HG02798 (cell line): ENCODE data around the gene AGTPBP1.
A peak's percentile ranks its signal among the peaks of the same experiment; 100 is the strongest.
"Not testable (repeated sequence)": the region's sequence is repeated elsewhere in the genome, so short reads cannot be mapped to it uniquely, and the experiment has no call there.

Experiments used
- ATAC-seq: cut with Tn5 transposase; IDR thresholded peaks from one replicate; pipeline ENCODE4 v1.9.1; 2021; ENCODE audit warnings: mild to moderate bottlenecking; ENCODE audit not compliant: unreplicated experiment, poor library complexity

The AGTPBP1 gene

DNA sequence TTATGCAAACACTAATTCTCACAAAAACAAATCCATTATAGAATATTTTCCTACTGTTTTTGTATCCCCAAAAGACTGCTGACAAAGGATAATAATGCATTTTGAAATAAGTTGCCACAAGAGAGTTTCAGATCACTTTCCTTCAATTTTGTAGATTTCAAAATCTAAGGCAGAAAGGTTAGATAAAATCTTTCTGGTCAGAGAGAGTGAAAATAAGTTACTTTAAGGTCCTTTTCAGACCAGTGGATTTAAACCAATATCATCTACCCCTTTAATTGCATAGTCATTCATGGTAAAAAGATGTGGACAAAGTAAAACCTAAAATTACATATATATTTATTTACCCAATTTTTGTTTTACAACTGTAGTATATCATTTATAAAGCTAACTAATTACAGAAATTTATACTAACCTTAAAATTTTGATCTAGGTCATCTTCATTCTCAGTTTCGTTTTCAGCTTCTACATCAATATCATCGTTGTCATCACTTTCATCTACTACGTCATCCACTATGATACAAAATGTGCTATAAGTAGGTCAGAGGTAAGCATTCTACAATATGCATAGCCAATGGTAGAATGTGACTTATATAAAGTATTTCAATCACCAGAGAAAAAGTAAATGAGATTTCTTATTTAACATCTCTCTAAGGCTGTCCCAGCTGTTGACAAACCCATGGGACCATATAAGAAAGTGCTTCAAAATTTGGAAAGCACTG, 95.7 kb downstream of the AGTPBP1 start:
- ATAC-seq = no peak

DNA sequence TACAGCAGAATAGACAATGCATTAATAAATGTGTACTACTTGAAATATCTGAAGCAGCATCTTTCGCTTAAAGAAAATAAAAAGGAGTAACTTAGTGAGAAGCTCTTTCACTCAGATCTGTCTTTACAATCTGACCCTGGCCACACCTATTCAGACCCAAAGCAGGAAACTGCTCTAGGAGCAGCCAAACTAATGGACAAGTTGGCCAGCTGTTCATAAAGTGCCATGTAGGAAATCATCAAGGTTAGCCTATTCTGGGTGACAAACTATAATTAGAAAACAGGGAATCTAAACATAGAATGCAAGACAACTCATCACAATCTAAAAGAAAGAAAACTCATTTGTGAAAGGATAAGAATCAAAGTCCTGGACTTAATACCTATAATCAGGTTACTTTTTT, 101.3 kb downstream of the AGTPBP1 start:
- ATAC-seq = no peak

GRCh38 chr9:85639675-85640186, 102.0 kb downstream of the AGTPBP1 start:
- ATAC-seq = no peak

DNA sequence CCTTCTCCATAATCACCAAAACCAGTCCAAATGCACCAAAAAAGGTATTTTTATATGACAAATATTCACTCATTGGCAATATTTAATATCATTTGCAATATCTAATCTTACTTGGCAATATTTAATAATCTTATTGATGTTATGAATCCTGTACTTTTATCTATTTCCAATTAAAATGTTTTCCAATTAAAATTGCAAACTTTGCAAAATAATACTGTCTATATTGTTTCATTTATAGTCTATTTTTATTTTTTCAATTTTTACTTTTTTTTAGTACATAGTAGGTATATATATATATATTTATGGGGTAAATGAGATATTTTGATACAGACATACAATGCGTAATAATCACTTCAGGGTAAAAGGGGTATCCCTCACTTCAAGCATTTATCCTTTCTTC, 109.9 kb downstream of the AGTPBP1 start:
- ATAC-seq = no peak

GRCh38 chr9:85630676-85631075, 111.1 kb downstream of the AGTPBP1 start:
- ATAC-seq = no peak

- ATAC-seq = no peak
Observed at GRCh38 chr9:85617141-85617670, 124.5 kb downstream of the AGTPBP1 start.

DNA sequence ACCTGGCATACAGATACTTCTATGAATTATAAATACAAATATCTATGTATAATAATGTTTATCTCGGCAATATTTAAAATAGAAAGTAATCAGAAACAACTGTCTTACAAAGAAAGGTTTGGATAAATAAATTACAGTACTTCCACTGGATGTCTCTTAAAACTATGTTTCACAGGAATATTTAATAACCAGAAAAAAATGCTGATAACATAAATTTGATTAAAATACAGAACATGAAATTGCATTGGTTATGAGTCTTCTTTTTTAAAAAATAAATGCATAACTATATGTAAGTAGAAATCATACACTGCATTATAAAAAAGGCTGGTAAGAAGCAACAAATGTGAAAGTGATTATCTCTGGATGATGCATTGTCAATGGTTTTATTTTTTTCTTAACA, 126.0 kb downstream of the AGTPBP1 start:
- ATAC-seq = no peak

DNA sequence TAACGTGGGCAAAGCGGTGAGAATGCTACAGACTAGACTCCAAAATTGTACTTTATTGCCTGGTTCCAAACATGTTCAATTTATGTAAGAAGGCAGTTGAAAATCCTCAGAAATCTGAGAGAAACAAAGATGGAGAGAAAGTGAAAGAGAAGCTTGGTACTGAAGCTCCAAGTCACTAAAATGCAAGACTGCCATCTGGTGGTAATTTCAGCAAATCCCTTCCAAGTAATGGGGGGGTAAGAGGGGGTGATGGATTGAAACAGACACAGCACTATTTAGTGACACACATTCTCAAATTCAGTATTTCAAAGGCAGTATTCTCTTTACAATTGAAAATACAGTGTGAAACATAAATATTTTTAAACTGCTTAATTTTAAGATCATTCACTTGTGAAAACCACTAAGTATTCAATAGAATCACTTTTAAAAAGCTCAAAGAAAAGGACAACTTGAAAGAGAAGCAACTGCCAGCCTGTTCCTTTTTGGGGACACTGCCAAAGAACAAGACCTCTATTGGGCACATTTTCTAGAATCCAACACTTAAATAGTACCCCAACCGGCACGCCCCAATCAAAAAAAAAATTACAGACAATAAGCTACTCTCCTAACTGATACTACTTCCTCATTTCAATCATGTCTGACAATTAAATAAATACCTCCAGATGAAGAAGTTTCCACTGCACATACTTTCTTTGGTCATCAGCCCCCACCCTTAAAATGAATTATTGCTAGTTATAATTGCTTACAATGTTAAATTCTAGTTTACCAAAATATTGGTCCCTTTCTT, 131.5 kb downstream of the AGTPBP1 start:
- ATAC-seq = peak; percentile 98

- ATAC-seq = no peak
Observed at GRCh38 chr9:85605905-85606304, 135.8 kb downstream of the AGTPBP1 start.

GRCh38 chr9:85603936-85604335, 137.8 kb downstream of the AGTPBP1 start:
- ATAC-seq = no peak

DNA sequence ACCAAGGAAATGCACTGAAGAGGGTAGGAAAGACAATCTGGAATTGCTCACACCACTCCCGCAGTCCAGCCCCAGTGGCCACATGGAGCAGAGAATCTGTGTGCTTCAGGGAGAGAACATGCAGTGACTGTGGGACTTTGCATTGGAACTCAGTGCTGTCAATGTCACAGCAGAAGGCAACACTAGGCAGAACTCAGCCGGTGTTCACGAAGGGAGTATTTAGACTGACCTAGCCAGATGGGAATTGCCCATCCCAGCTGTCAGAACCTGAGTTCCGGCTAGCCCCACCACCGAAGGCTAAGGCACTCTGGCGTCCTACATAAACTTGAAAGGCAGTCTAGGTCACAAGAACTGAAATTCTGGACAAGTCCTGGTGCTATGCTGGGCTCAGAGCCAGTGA, 139.0 kb downstream of the AGTPBP1 start:
- no peak for ATAC-seq

DNA sequence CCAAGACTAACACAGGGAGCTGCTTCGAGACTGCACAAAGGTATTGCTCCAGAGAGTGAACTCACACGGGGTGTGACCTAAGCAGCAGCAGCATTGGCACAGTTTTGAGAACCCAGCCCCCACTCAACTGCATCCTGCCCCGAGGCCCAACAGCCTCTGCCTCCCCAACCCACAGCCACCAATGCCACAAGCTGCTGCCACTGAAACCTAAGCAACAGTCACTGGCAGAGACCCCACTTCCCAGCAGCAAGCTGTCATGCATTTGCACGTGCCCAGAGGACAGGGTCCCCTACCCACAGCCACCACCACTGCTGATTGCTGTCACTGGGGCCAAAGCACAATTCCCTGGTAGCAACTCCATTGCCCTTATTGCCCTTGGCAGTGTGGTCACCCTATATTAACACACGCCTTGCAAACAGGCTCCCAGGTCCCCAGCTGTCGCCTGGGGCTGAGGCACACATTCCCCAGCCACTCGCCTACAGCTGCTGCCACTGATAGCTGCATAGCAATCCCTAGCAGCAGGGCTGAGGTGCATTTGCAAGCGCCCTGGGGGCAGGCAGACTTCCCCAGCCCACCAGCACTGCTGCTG, 141.0 kb downstream of the AGTPBP1 start:
- ATAC-seq = no peak

GRCh38 chr9:85599540-85600105, 142.1 kb downstream of the AGTPBP1 start:
- no peak for ATAC-seq

DNA sequence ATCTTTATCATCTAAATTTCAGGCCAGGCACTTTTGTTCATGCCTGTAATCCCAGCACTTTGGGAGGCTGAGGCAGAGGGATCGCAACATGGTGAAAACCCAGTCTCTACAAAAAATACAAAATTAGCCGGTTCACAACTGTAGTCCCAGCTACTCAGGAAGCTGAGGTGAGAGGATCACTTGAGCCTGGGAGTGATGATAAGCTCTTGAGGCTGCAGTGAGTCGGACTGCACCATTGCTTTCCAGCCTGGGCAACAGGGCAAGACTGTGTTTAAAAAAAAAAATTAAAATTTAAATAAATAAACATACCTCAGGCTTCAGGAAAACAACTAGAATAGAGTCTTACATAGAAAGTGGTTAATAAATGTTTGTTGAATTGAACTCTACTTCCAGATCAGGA, 147.4 kb downstream of the AGTPBP1 start:
- ATAC-seq = no peak

DNA sequence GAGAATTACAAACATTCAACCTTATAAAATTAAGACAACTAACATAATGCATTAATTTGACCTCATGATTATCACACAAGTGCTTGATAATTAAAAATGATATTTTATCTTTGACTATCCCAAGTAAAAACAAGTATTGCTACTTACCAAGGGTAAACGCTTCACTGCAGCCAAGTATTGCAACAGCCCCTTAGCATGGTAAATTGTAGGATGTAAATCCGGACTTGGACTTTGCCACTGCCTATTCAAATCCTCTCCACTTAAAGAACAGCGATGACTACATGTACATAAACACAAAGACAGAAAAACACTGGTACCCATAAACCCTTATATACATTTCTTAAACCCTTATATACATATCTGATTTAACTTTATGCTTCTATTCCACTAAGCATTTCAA, 155.1 kb downstream of the AGTPBP1 start:
- ATAC-seq = no peak

- no peak for ATAC-seq
Observed at GRCh38 chr9:85577353-85577952, 164.3 kb downstream of the AGTPBP1 start.

- no peak for ATAC-seq
Observed at GRCh38 chr9:85575868-85576267, 165.9 kb downstream of the AGTPBP1 start.

DNA sequence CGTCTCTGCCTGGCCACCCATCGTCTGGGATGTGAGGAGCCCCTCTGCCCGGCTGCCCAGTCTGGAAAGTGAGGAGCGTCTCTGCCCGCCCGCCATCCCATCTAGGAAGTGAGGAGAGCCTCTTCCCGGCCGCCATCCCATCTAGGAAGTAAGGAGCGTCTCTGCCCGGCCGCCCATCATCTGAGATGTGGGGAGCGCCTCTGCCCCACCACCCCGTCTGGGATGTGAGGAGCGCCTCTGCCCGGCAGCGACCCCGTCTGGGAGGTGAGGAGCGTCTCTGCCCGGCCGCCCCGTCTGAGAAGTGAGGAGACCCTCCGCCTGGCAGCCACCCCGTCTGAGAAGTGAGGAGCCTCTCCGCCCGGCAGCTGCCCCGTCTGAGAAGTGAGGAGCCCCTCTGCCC, 168.2 kb downstream of the AGTPBP1 start:
- ATAC-seq = not testable (repeated sequence)

GRCh38 chr9:85572917-85573316, 168.8 kb downstream of the AGTPBP1 start:
- ATAC-seq = not testable (repeated sequence)

GRCh38 chr9:85569988-85570387, 171.8 kb downstream of the AGTPBP1 start:
- ATAC-seq = no peak
